ENCODE measurements around the gene PPP2R5D.
"Not testable (repeated sequence)": the region's sequence is repeated elsewhere in the genome, so short reads cannot be mapped to it uniquely, and the experiment has no call there.

PPP2R5D gene

DNA sequence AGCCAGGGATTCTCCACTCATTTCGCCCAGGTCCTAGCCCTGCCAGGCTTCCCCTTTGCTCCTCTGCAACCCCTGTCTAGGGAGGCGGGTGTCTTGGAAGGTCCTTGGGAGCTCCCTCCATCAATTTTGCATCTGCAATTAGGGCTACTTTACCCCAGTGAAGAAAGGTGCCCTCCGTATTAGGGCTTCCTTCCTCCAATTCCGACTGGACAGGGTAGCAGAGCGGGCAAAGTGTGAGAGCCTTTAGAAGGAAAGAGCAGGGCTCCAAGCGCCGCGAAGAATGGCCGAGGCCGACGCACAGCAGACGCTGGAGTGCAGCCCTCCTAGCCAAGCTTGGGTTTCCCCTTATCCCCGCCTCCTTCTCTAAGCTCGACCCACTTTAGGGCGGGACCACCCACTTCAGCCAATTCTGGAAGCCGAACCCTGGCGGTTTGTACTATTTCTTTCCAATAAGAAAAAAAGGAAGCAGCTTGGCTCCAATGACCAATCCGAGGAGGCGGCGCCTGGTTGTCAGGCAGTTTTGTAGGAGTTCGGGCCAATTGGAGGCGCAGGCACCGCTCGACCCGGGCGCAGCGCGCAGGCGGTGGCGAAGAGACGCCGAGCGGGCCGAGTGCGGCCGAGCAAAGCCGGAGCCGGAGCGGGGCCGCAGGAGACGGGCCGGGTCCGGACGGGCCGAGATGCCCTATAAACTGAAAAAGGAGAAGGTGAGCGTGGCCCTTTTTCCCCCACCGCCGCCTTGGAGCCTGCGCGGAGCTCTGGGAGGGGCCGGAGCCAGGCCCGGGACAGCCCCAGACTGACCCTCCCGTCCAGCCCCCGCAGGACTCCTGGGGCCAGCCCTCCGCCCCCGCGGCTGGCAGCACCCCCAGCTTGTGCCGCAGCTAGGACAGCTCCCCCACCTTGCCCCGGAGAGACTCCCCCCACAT is at the start of gene PPP2R5D:
TSS of gene PPP2R5D (plus strand) at position 570 of the 923 bp plus-strand sequence. CDS start at position 678, 108 bp downstream.
- peak; percentile 99 for DNase-seq

DNA sequence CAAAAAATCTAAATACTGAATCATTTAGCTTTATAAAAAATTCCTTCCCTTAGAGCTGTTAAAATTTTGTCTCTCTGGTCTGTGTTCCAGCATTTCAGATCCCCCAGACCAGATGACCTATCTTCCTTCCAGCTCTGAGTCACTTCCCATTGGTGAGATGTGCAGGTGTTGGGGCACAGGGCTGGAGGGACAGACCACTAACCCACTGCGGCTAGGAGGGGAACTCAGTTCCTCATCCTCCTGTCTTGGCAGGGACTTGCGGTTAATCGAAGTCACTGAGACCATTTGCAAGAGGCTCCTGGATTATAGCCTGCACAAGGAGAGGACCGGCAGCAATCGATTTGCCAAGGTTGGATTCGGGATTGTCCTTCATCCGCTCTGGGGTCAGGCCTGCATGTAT is 49.0 kb upstream of the PPP2R5D start:
- no peak for DNase-seq

DNA sequence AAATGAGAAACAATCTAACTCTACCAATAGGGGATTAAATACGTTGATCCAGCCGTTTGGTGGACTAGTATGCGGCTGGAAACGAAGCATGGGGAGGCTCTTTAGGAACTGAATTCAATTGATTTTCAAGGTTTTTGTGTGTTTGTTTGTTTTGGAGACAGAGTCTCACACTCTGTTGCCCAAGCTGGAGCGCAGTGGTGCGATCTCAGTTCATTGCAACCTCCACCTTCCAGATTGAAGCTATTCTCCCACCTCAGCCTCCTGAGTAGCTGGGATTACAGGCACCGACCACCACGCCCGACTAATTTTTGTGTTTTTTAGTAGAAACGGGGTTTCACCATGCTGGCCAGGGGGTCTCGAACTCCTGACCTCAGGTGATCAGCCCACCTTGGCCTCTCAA is 48.0 kb upstream of the PPP2R5D start:
- DNase-seq: no peak

GRCh38 chr6:42937548-42938427 is 46.6 kb upstream of the PPP2R5D start:
- no peak for DNase-seq

GRCh38 chr6:42938428-42938796 is 46.0 kb upstream of the PPP2R5D start:
- DNase-seq: no peak

DNA sequence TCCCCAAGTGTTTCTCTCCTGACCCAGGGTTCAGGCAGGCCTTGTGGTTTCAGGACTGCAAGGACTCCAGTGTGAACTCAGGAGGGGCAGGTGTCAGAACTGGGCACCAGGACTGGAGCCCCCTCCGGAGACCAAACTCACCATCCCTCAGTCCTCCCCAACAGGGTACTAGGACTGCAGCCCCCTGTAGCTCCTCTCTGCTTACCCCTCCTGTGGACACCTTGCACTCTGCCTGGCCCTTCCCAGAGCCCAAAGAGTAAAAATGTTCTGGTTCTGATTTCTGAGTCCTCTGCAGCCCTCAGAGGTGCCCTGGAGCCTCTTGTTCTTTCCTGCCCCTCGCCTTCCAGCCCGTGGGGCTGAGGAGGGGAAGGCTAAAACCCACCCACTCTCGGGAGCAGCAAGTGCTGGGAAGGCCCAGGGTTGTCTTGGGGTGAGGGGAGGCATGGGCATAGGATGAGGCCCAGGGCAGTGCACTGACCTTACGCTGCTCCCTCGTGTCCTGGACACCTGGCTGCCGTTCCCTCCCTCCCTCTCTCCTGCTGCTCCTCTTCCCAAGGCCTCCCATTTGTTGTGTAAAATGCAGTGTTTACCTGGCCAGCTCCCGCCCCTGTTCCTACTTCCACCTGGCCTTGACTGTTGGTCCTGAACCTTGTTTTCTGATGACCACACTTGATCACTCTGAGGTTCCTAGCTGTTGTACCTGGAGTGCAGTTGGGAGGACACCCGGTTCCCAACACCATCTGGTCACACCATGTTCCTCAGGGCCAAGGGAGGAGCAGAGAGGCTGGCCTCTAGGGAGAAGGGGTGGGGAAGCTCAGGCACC is 45.2 kb upstream of the PPP2R5D start:
- peak in 1 of 2 experiments; percentile 20 for DNase-seq

DNA sequence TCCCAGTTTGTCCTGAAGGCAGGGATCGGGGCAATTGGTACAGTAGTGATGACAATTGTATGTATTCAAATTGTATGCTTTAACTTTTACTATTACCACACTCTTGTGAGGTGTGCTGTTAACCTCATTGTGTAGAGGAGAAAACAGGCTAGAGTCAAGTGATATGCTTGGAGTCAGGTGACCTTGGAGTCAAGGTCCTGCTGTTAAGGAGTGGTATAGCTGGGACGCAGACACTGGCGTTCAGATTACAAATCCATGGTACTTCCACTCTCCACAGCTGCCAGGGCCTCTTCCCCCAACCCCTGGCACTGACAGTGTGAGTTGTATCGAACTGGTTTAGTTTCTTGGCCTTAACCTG is 44.6 kb upstream of the PPP2R5D start:
- DNase-seq: no peak

- DNase-seq: no peak
Observed at GRCh38 chr6:42940493-42941045, 43.8 kb upstream of the PPP2R5D start.

- not testable (repeated sequence) for DNase-seq
Observed at GRCh38 chr6:42941356-42941755, 43.0 kb upstream of the PPP2R5D start.

GRCh38 chr6:42942444-42942843 is 41.9 kb upstream of the PPP2R5D start:
- no peak for DNase-seq

- DNase-seq: no peak
Observed at GRCh38 chr6:42947950-42948349, 36.4 kb upstream of the PPP2R5D start.

GRCh38 chr6:42952389-42952788 is 32.0 kb upstream of the PPP2R5D start:
- no peak for DNase-seq

DNA sequence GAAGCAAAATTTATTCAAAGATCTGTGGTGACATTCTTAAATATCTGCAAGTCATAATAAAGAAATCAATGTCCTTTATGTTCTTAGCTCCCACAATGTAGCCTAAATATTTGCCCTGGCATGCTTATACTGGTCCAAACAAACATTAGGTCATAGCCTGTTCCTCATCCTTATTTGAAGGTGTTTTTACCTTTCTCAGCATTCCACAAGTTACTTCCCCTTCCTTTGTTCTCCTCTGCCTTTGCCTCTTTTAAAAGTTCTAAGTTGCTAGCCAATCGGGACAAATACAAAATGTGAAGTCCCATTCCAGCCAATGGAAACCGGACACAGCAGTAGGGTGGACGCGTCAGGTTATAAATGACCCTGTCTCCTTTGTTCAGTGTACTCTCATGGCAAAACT is 30.0 kb upstream of the PPP2R5D start:
- DNase-seq: not testable (repeated sequence)

GRCh38 chr6:42958125-42958524 is 26.2 kb upstream of the PPP2R5D start:
- DNase-seq: peak in 1 of 2 experiments; percentile 27

- no peak for DNase-seq
Observed at GRCh38 chr6:42959917-42960242, 24.5 kb upstream of the PPP2R5D start.

GRCh38 chr6:42960243-42961019 is 23.9 kb upstream of the PPP2R5D start, which contains the start of gene GNMT:
Gene GNMT, plus strand, starts transcription at chr6:42960754. Its CDS starts 14 bp downstream, at chr6:42960768.
- peak in 1 of 2 experiments; percentile 50 for DNase-seq

DNA sequence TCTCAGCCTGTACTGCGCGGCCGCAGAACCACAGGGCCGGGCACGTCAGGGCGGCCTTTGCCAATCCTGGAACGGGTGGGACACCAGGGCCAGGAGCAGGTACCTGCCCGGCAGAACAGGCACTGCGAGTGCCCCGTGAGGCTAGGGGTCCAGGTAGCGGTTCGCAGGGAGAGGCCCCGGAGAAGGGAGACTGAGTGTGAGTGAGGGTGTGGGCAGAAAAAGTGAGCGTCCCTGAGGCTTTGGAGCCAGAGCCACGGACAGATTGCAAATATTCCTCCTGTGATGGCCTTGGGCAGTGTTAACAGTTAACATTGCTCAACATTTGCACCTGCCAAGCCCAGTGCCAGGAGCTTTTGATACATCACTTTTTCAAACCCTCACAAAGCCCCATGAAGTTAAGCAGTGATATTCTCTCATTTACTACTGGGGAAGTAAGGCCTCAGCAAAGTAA is 23.3 kb upstream of the PPP2R5D start:
- no peak for DNase-seq

DNA sequence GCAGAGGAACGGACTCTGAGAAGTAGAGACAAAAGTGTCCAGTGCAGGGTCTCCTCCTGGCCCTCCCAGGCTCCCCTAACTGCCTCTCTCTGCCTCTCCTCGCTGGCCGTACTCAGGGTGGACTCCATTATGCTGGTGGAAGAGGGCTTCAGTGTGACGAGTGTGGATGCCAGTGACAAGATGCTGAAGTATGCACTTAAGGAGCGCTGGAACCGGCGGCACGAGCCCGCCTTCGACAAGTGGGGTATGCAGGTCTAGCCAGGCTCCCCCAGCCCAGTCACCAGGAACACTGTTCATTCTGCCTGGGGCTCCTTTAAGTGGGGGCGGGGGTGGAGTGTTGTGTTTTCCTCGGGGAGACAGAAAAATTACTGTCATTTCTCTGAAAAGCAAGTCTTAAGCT is 22.3 kb upstream of the PPP2R5D start:
- no peak for DNase-seq

DNA sequence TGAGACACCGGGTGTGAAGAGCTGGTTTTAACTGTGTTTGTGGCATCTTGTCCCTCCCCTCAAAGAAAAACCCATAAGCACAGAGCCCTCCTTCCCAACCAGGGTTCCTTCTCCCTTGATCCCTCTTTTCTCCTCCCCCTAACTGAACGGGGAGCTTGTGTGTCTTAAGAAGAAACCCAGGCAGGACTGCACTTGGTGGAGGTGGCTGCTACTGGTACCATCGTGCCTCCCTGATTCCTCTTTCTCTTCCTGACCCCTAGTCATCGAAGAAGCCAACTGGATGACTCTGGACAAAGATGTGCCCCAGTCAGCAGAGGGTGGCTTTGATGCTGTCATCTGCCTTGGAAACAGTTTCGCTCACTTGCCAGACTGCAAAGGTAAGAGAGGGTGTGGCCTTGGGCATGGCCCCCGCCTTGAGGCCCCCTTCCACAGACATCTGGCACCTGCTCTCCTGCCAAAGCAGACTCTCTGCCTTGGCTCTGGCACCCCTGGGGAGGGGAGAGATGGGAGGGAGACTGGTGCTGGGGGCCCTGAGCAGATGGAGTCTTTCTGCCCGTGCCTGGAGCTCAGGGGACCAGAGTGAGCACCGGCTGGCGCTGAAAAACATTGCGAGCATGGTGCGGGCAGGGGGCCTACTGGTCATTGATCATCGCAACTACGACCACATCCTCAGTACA is 21.7 kb upstream of the PPP2R5D start:
- peak; percentile 80 to 95 for DNase-seq

GRCh38 chr6:42963179-42963854 is 21.1 kb upstream of the PPP2R5D start:
- peak in 1 of 2 experiments; percentile 32 for DNase-seq
